ENCODE measurements around the gene CDH23.

The CDH23 gene

GRCh38 chr10:71543608-71544170 is 147.0 kb downstream of the CDH23 start:
- ChIA-PET CTCF (interaction anchor here (0.6 kb wide), 1 partner anchor 64 kb away, joined by 4 read pairs; no protein-coding TSS in a partner anchor), POLR2A (no interaction called here)
- TF ChIP-seq ELF4 (IDR thresholded peaks at IDR 0.05) (no peak), TARDBP (IDR thresholded peaks at IDR 0.05) (no peak), ARNT (IDR thresholded peaks at IDR 0.05) (no peak), LEF1 (IDR thresholded peaks at IDR 0.05; ENCODE audit: borderline replicate concordance) (no peak), FOXK2 (IDR thresholded peaks at IDR 0.05) (no peak), BHLHE40 (IDR thresholded peaks at IDR 0.05; ENCODE audit: borderline replicate concordance) (no peak), CTBP1 (IDR thresholded peaks at IDR 0.05; ENCODE audit: borderline replicate concordance) (no peak), FOXA1 (IDR thresholded peaks at IDR 0.05) (no peak), PKNOX1 (IDR thresholded peaks at IDR 0.05) (no peak), HDGF (IDR thresholded peaks at IDR 0.05; ENCODE audit: borderline replicate concordance) (no peak), SP1 (IDR thresholded peaks at IDR 0.05) (no peak), NFRKB (IDR thresholded peaks at IDR 0.05) (no peak), L3MBTL2 (conservative IDR thresholded peaks at IDR 0.05) (no peak), FOXM1 (IDR thresholded peaks at IDR 0.05; ENCODE audit: borderline replicate concordance) (no peak), ZNF384 (IDR thresholded peaks at IDR 0.05) (no peak), SUZ12 (IDR thresholded peaks at IDR 0.05) (no peak)
- DNase-seq (ENCODE audit: extremely low spot score), result no peak

GRCh38 chr10:71545001-71545400 is 148.3 kb downstream of the CDH23 start:
- CTCF ChIA-PET, result no interaction called here
- DNase-seq (ENCODE audit: extremely low spot score), result no peak
- POLR2A ChIA-PET, result no interaction called here
- TF ChIP-seq LEF1 (IDR thresholded peaks at IDR 0.05; ENCODE audit: borderline replicate concordance) (no peak), SUZ12 (IDR thresholded peaks at IDR 0.05) (no peak), NFRKB (IDR thresholded peaks at IDR 0.05) (no peak), ARNT (IDR thresholded peaks at IDR 0.05) (no peak), CTBP1 (IDR thresholded peaks at IDR 0.05; ENCODE audit: borderline replicate concordance) (no peak), PKNOX1 (IDR thresholded peaks at IDR 0.05) (no peak), FOXA1 (IDR thresholded peaks at IDR 0.05) (no peak), TARDBP (IDR thresholded peaks at IDR 0.05) (no peak), FOXK2 (IDR thresholded peaks at IDR 0.05) (no peak), ELF4 (IDR thresholded peaks at IDR 0.05) (no peak), BHLHE40 (IDR thresholded peaks at IDR 0.05; ENCODE audit: borderline replicate concordance) (no peak), HDGF (IDR thresholded peaks at IDR 0.05; ENCODE audit: borderline replicate concordance) (no peak), FOXM1 (IDR thresholded peaks at IDR 0.05; ENCODE audit: borderline replicate concordance) (no peak), SP1 (IDR thresholded peaks at IDR 0.05) (no peak), ZNF384 (IDR thresholded peaks at IDR 0.05) (no peak), L3MBTL2 (conservative IDR thresholded peaks at IDR 0.05) (no peak)

GRCh38 chr10:71546220-71546619 is 149.5 kb downstream of the CDH23 start:
- ChIA-PET POLR2A (no interaction called here), CTCF (no interaction called here)
- TF ChIP-seq TARDBP (IDR thresholded peaks at IDR 0.05) (no peak), LEF1 (IDR thresholded peaks at IDR 0.05; ENCODE audit: borderline replicate concordance) (no peak), SUZ12 (IDR thresholded peaks at IDR 0.05) (no peak), SP1 (IDR thresholded peaks at IDR 0.05) (no peak), ZNF384 (IDR thresholded peaks at IDR 0.05) (no peak), BHLHE40 (IDR thresholded peaks at IDR 0.05; ENCODE audit: borderline replicate concordance) (no peak), FOXM1 (IDR thresholded peaks at IDR 0.05; ENCODE audit: borderline replicate concordance) (no peak), NFRKB (IDR thresholded peaks at IDR 0.05) (no peak), ELF4 (IDR thresholded peaks at IDR 0.05) (no peak), ARNT (IDR thresholded peaks at IDR 0.05) (no peak)
- no peak for DNase-seq (ENCODE audit: extremely low spot score)

- no peak for TF ChIP-seq FOXK2 (IDR thresholded peaks at IDR 0.05)
- no peak for TF ChIP-seq SUZ12 (IDR thresholded peaks at IDR 0.05)
- no peak for TF ChIP-seq HDGF (IDR thresholded peaks at IDR 0.05; ENCODE audit: borderline replicate concordance)
- TF ChIP-seq CTBP1 (IDR thresholded peaks at IDR 0.05; ENCODE audit: borderline replicate concordance), result no peak
- TF ChIP-seq ZNF384 (IDR thresholded peaks at IDR 0.05), result no peak
- TF ChIP-seq PKNOX1 (IDR thresholded peaks at IDR 0.05), result no peak
- no peak for TF ChIP-seq FOXA1 (IDR thresholded peaks at IDR 0.05)
- TF ChIP-seq ARNT (IDR thresholded peaks at IDR 0.05), result no peak
- TF ChIP-seq TARDBP (IDR thresholded peaks at IDR 0.05), result no peak
- TF ChIP-seq L3MBTL2 (conservative IDR thresholded peaks at IDR 0.05), result no peak
- no peak for DNase-seq (ENCODE audit: extremely low spot score)
- POLR2A ChIA-PET, result no interaction called here
- CTCF ChIA-PET, result no interaction called here
These were observed 150.6 kb downstream of the CDH23 start for GRCh38 chr10:71547312-71547711.

- DNase-seq (ENCODE audit: extremely low spot score), result peak; percentile 57
- ChIA-PET CTCF (interaction anchor here (0.7 to 1.5 kb wide), 3 partner anchors 22 to 624 kb away, joined by 3 to 6 read pairs (median 5); no protein-coding TSS in a partner anchor), POLR2A (no interaction called here)
- no peak for TF ChIP-seq FOXA1 (IDR thresholded peaks at IDR 0.05)
- TF ChIP-seq NFRKB (IDR thresholded peaks at IDR 0.05), result no peak
- no peak for TF ChIP-seq SUZ12 (IDR thresholded peaks at IDR 0.05)
- TF ChIP-seq TARDBP (IDR thresholded peaks at IDR 0.05), result no peak
- TF ChIP-seq L3MBTL2 (conservative IDR thresholded peaks at IDR 0.05), result no peak
- no peak for TF ChIP-seq ZNF384 (IDR thresholded peaks at IDR 0.05)
- no peak for TF ChIP-seq LEF1 (IDR thresholded peaks at IDR 0.05; ENCODE audit: borderline replicate concordance)
- no peak for TF ChIP-seq SP1 (IDR thresholded peaks at IDR 0.05)
- TF ChIP-seq PKNOX1 (IDR thresholded peaks at IDR 0.05), result no peak
- no peak for TF ChIP-seq ARNT (IDR thresholded peaks at IDR 0.05)
- TF ChIP-seq ELF4 (IDR thresholded peaks at IDR 0.05), result no peak
- TF ChIP-seq BHLHE40 (IDR thresholded peaks at IDR 0.05; ENCODE audit: borderline replicate concordance), result no peak
These were observed 151.4 kb downstream of the CDH23 start for GRCh38 chr10:71547876-71548846.

All from HEK293T (cell line).